H9 (cell line): Measurements from ENCODE around the gene CD9. TPM values are rescaled to one million over a fixed set of nuclear protein-coding genes. Genes with fewer than 3 reads are reported as not detected.

Experiments
- DNase-seq: peaks from one replicate; pipeline ENCODE4 v3.0.0-alpha.2; 2017
- H2AFZ ChIP-seq: one replicate; pipeline ENCODE4 v1.6.1; 2013; ENCODE audit warnings: mild to moderate bottlenecking, low read length, control low read depth, moderate library complexity
- H2AK5ac ChIP-seq: 2 replicates; pipeline ENCODE4 v1.6.1; 2013; ENCODE audit warnings: low read length, control low read depth, mixed read lengths; ENCODE audit not compliant: insufficient read length
- H2BK120ac ChIP-seq: one replicate; pipeline ENCODE4 v1.6.1; 2013; ENCODE audit warnings: low read depth, mild to moderate bottlenecking, low read length, control low read depth, inconsistent platforms; ENCODE audit not compliant: poor library complexity, severe bottlenecking
- H2BK12ac ChIP-seq: 2 replicates; pipeline ENCODE4 v1.6.1; 2013; ENCODE audit warnings: low read length, control low read depth, mixed read lengths, low read depth; ENCODE audit not compliant: insufficient read length
- H2BK15ac ChIP-seq: 2 replicates; pipeline ENCODE4 v1.6.1; 2013; ENCODE audit warnings: low read depth, low read length, control low read depth
- H2BK20ac ChIP-seq: one replicate; pipeline ENCODE4 v1.6.1; 2013; ENCODE audit warnings: low read depth, mild to moderate bottlenecking, low read length, control low read depth, inconsistent platforms; ENCODE audit not compliant: poor library complexity, severe bottlenecking
- H2BK5ac ChIP-seq: 2 replicates; pipeline ENCODE4 v1.6.1; 2013; ENCODE audit warnings: low read length, control low read depth, mixed read lengths; ENCODE audit not compliant: insufficient read length
- H3K14ac ChIP-seq: 2 replicates; pipeline ENCODE4 v1.6.1; 2013; ENCODE audit warnings: low read length, control low read depth; ENCODE audit not compliant: insufficient read depth
- H3K18ac ChIP-seq: 2 replicates; pipeline ENCODE4 v1.6.1; 2013; ENCODE audit warnings: low read depth, mild to moderate bottlenecking, mixed read lengths, low read length, control low read depth; ENCODE audit not compliant: insufficient read length
- H3K23ac ChIP-seq: 2 replicates; pipeline ENCODE4 v1.6.1; 2013; ENCODE audit warnings: low read length, control low read depth, mixed read lengths, low read depth; ENCODE audit not compliant: insufficient read length
- H3K23me2 ChIP-seq: 2 replicates; pipeline ENCODE4 v1.6.1; 2013; ENCODE audit warnings: low read depth, mild to moderate bottlenecking, mixed read lengths, low read length, control low read depth; ENCODE audit not compliant: insufficient read length, poor library complexity, severe bottlenecking
- H3K27ac ChIP-seq: 2 replicates; pipeline ENCODE4 v1.5.1; 2013; ENCODE audit warnings: low read length, control low read depth, mixed read lengths, low read depth; ENCODE audit not compliant: insufficient read length
- H3K27me3 ChIP-seq: 2 replicates; pipeline ENCODE4 v1.6.1; 2013; ENCODE audit warnings: low read length, control low read depth, inconsistent platforms; ENCODE audit not compliant: insufficient read depth
- H3K4ac ChIP-seq: 2 replicates; pipeline ENCODE4 v1.6.1; 2013; ENCODE audit warnings: low read depth, mild to moderate bottlenecking, control low read depth, inconsistent platforms, low read length, moderate library complexity
- H3K4me1 ChIP-seq: 2 replicates; pipeline ENCODE4 v1.6.1; 2013; ENCODE audit warnings: low read length, control low read depth, inconsistent platforms; ENCODE audit not compliant: insufficient read depth
- H3K4me2 ChIP-seq: 2 replicates; pipeline ENCODE4 v1.6.1; 2013; ENCODE audit warnings: low read length, control low read depth, mixed read lengths; ENCODE audit not compliant: insufficient read length, insufficient read depth
- H3K56ac ChIP-seq: 2 replicates; pipeline ENCODE4 v1.6.1; 2013; ENCODE audit warnings: low read depth, mild to moderate bottlenecking, mixed read lengths, low read length, control low read depth; ENCODE audit not compliant: insufficient read length
- H3K79me1 ChIP-seq: 2 replicates; pipeline ENCODE4 v1.6.1; 2013; ENCODE audit warnings: low read depth, mild to moderate bottlenecking, moderate library complexity, low read length, control low read depth, inconsistent platforms; ENCODE audit not compliant: insufficient read depth, poor library complexity, severe bottlenecking
- H3K79me2 ChIP-seq: 2 replicates; pipeline ENCODE4 v1.6.1; 2013; ENCODE audit warnings: low read length, control low read depth, inconsistent platforms; ENCODE audit not compliant: insufficient read depth
- H3K9ac ChIP-seq: 2 replicates; pipeline ENCODE4 v1.6.1; 2013; ENCODE audit warnings: low read length, control low read depth, mixed read lengths; ENCODE audit not compliant: insufficient read length; ENCODE audit errors: extremely low read depth
- H3K9me3 ChIP-seq: one replicate; pipeline ENCODE4 v1.6.1; 2013; ENCODE audit warnings: low read depth, low read length, inconsistent platforms; ENCODE audit not compliant: control insufficient read depth
- H3T11ph ChIP-seq: one replicate; pipeline ENCODE4 v1.6.1; 2013; ENCODE audit warnings: mild to moderate bottlenecking, low read length, control low read depth, inconsistent platforms
- H4K20me1 ChIP-seq: one replicate; pipeline ENCODE4 v1.6.1; 2013; ENCODE audit not compliant: control insufficient read depth, insufficient read length, insufficient read depth
- H4K5ac ChIP-seq: 2 replicates; pipeline ENCODE4 v1.6.1; 2013; ENCODE audit warnings: low read depth, mild to moderate bottlenecking, mixed read lengths, low read length, control low read depth; ENCODE audit not compliant: insufficient read length
- H4K8ac ChIP-seq: replicated peaks from 2 replicates; pipeline ENCODE4 v1.6.1; 2013; ENCODE audit warnings: low read length, control low read depth, mixed read lengths, low read depth; ENCODE audit not compliant: insufficient read length
- H4K91ac ChIP-seq: 2 replicates; pipeline ENCODE4 v1.6.1; 2013; ENCODE audit warnings: low read depth, mild to moderate bottlenecking, moderate library complexity, mixed read lengths, low read length, control low read depth; ENCODE audit not compliant: insufficient read length
- H3K27ac Mint-ChIP-seq, 3 experiments: 2 replicates in 2 of 3; 3 replicates in 1 of 3; pipeline ENCODE4 v1.8.0; 2020 to 2021; ENCODE audit warnings: mixed read lengths in 3 of 3, mild to moderate bottlenecking in 1 of 3, moderate library complexity in 1 of 3
- H3K27me3 Mint-ChIP-seq: 2 replicates; pipeline ENCODE4 v1.8.0; 2021; ENCODE audit warnings: low read depth, mild to moderate bottlenecking, moderate library complexity, mixed read lengths
- H3K36me3 Mint-ChIP-seq, 3 experiments: 2 replicates in 2 of 3; 3 replicates in 1 of 3; pipeline ENCODE4 v1.8.0; 2020 to 2021; ENCODE audit warnings: low read depth in 3 of 3, mixed read lengths in 3 of 3; ENCODE audit not compliant: insufficient read depth in 1 of 3
- H3K4me1 Mint-ChIP-seq, 2 experiments: 2 replicates each; pipeline ENCODE4 v1.8.0; 2020; ENCODE audit warnings: mixed read lengths in 2 of 2
- H3K4me3 Mint-ChIP-seq, 2 experiments: 2 replicates in 1 of 2; 3 replicates in 1 of 2; pipeline ENCODE4 v1.8.0; 2020 to 2021; ENCODE audit warnings: mild to moderate bottlenecking in 2 of 2, mixed read lengths in 2 of 2, moderate library complexity in 1 of 2
- H3K9me3 Mint-ChIP-seq, 2 experiments: 2 replicates in 1 of 2; 3 replicates in 1 of 2; pipeline ENCODE4 v1.8.0; 2020; ENCODE audit warnings: mild to moderate bottlenecking in 2 of 2, mixed read lengths in 2 of 2, moderate library complexity in 1 of 2
- WGBS: extraction: QIAGEN DNeasy Blood & Tissue Kit; methylation state at CpG from one replicate; pipeline ENCODE4 v1.1.7; 2013; ENCODE audit warnings: missing lambda C conversion rate, low lambda C conversion rate, mixed read lengths; ENCODE audit not compliant: insufficient read length; ENCODE audit errors: extremely low coverage; 5-methylcytosine and 5-hydroxymethylcytosine counted together
- total RNA-seq: library from RNA; stranded (reverse); gene quantifications from 2 replicates; pipeline ENCODE4 v1.2.1, GENCODE V29; 2021
- TF ChIP-seq, protein P1 (sequence below): fragments of 200-600 bp; sonication (generic); conservative IDR thresholded peaks from 3 replicates; pipeline ENCODE4 v1.8.0; 2021; ENCODE audit warnings: antibody characterized with exemption, mild to moderate bottlenecking

The CD9 gene
- total RNA-seq, 1 experiment from 2014 or later, result 132 TPM

DNA sequence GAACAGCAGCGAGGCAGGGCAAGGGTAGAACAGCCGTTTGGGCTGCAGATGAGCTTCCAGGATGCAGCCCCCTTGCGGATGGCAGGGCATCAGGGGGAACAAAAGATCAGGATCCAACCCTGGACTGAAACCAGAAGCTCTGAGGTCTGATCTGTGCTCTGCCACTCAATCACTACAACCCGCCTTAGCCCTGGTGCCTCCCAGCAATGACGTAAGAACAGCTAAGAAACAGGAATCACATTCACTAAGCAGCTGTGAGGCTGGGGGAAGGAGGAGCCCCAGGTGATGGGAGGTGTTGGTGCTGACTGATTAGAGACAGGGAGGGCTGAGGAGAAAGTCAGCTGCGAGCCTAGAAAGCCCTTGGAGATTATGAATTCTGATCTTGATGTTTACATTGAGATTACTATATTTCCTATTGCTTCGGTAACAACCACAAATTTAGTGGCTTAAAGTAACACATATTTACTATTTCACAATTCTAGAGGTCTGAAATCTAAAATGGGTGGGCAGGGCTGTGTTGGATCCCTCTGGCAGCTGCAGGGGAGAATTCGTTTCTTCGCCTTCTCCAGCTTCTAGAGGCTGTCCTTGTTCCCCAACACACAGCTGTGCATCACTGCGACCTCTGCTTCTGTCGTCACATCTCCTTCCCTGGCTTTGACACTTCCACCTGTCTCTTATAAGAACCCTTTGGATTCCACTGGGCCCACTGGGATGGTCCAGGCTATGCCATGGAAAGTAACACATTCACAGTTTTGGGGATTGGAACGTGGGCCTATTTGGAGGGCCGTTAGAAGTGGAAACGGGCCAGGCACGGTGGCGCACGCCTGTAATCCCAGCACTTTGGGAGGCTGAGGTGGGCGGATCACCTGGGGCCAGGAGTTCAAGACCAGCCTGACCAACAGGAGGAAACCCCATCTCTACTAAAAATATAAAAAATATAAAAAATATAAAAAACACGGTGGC lies 6.1 kb upstream of the CD9 start:
- H3K27me3 ChIP-seq, result no peaks in the 10 kb centered on the region
- H2AK5ac ChIP-seq, result no peak overlapping the region
- H4K20me1 ChIP-seq, result no peaks in the 10 kb centered on the region
- no CpG with 5 or more reads among the region's 19 CpGs for WGBS
- H2BK5ac ChIP-seq, result no peak overlapping the region
- no peak overlapping the region for H3K4ac ChIP-seq
- H3K4me3 Mint-ChIP-seq, result no peak overlapping the region
- H3K27ac Mint-ChIP-seq, result peak overlapping the region in 1 of 3 experiments; percentile 29; a peak in 2 of 7 replicates
- no peak overlapping the region for H3K27ac ChIP-seq
- H3K23ac ChIP-seq, result no peak overlapping the region
- H3K14ac ChIP-seq, result no peak overlapping the region
- no peaks in the 10 kb centered on the region for H3K9me3 ChIP-seq
- no peak overlapping the region for H3T11ph ChIP-seq
- H2BK12ac ChIP-seq, result no peak overlapping the region
- peaks cover 0 to 3% of the 10 kb centered on the region in 2 experiments; a peak in 1 of 5 replicates for H3K9me3 Mint-ChIP-seq
- H4K8ac ChIP-seq, result no peak overlapping the region
- H3K4me2 ChIP-seq, result no peak overlapping the region
- H2BK15ac ChIP-seq, result no peak overlapping the region
- H3K4me1 ChIP-seq, result peaks cover 15% of the 10 kb centered on the region; the same call in 1 of the 2 replicates
- H3K18ac ChIP-seq, result no peak overlapping the region
- no peaks in the 10 kb centered on the region for H3K23me2 ChIP-seq
- TF ChIP-seq, protein P1, sequence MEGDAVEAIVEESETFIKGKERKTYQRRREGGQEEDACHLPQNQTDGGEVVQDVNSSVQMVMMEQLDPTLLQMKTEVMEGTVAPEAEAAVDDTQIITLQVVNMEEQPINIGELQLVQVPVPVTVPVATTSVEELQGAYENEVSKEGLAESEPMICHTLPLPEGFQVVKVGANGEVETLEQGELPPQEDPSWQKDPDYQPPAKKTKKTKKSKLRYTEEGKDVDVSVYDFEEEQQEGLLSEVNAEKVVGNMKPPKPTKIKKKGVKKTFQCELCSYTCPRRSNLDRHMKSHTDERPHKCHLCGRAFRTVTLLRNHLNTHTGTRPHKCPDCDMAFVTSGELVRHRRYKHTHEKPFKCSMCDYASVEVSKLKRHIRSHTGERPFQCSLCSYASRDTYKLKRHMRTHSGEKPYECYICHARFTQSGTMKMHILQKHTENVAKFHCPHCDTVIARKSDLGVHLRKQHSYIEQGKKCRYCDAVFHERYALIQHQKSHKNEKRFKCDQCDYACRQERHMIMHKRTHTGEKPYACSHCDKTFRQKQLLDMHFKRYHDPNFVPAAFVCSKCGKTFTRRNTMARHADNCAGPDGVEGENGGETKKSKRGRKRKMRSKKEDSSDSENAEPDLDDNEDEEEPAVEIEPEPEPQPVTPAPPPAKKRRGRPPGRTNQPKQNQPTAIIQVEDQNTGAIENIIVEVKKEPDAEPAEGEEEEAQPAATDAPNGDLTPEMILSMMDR, result peak; percentile 26; the same call in 1 of the 3 replicates
- peaks cover 52 to 58% of the 10 kb centered on the region in 2 experiments for H3K4me1 Mint-ChIP-seq
- no peak overlapping the region for H3K56ac ChIP-seq
- no peaks in the 10 kb centered on the region for H3K79me2 ChIP-seq
- no peak overlapping the region for H3K9ac ChIP-seq
- no peaks in the 10 kb centered on the region for H3K79me1 ChIP-seq
- peaks cover 11% of the 10 kb centered on the region for H3K27me3 Mint-ChIP-seq
- no peak overlapping the region for H2AFZ ChIP-seq
- no peak overlapping the region for H4K91ac ChIP-seq
- no peak overlapping the region for H2BK20ac ChIP-seq
- no peak overlapping the region for H2BK120ac ChIP-seq
- no peaks in the 10 kb centered on the region; a peak in 2 of 7 replicates for H3K36me3 Mint-ChIP-seq
- no peak overlapping the region for H4K5ac ChIP-seq
- peak; percentile 93 for DNase-seq
